Activated CD8-positive, alpha-beta memory T cell treated with anti-CD3 and anti-CD28 coated beads for 36 hours (primary cell): ENCODE measurements around the gene MDM1. TPM values are rescaled to one million over a fixed set of nuclear protein-coding genes. Genes with fewer than 3 reads are reported as not detected.

Source experiments
- CTCF ChIA-PET: fragments of 350-600 bp; sonication (Branson Sonifier 250); formaldehyde crosslinking; loops from one replicate; lab custom pipeline; 2021; ENCODE audit warnings: antibody characterized with exemption; lab: Charles Lee
- POLR2A ChIA-PET: fragments of 350-600 bp; sonication (Branson Sonifier 250); formaldehyde crosslinking; loops from one replicate; lab custom pipeline; 2021; ENCODE audit warnings: antibody characterized with exemption; lab: Charles Lee
- total RNA-seq, 2 experiments: library from RNA; stranded (reverse); gene quantifications; one replicate each; pipeline ENCODE4 v1.2.3, GENCODE V29; 2021

MDM1 gene
- total RNA-seq, 2 experiments from 2014 or later: 21.2 to 22.3 TPM

GRCh38 chr12:68332728-68333630 lies 817 bp upstream of the MDM1 start:
- POLR2A ChIA-PET: interaction anchor here (0.7 kb wide), 2 partner anchors 135 to 271 kb away, joined by 3 read pairs; no protein-coding TSS in a partner anchor
- CTCF ChIA-PET: interaction anchor here (1.3 kb wide), 1 partner anchor 344 kb away, joined by 3 read pairs; no protein-coding TSS in a partner anchor

- POLR2A ChIA-PET: interaction anchor here (0.6 kb wide), 1 partner anchor 364 kb away, joined by 3 read pairs; no protein-coding TSS in a partner anchor
- CTCF ChIA-PET: interaction anchor here (0.9 to 1.9 kb wide), 2 partner anchors 109 to 314 kb away, joined by 3 to 5 read pairs; no protein-coding TSS in a partner anchor
These were observed 678 bp downstream of the MDM1 start for GRCh38 chr12:68331500-68331868.

- CTCF ChIA-PET: no interaction called here
- POLR2A ChIA-PET: no interaction called here
These were observed 4.3 kb downstream of the MDM1 start for GRCh38 chr12:68327896-68328295.

GRCh38 chr12:68326716-68327115 lies 5.4 kb downstream of the MDM1 start:
- ChIA-PET POLR2A (no interaction called here), CTCF (no interaction called here)

GRCh38 chr12:68325966-68326365 lies 6.2 kb downstream of the MDM1 start:
- ChIA-PET CTCF (no interaction called here), POLR2A (no interaction called here)

- CTCF ChIA-PET: interaction anchor here (0.5 to 2.4 kb wide), 2 partner anchors 101 to 284 kb away, joined by 3 to 8 read pairs; no protein-coding TSS in a partner anchor
- POLR2A ChIA-PET: no interaction called here
These were observed 7.6 kb downstream of the MDM1 start for GRCh38 chr12:68324531-68324930.

- CTCF ChIA-PET: interaction anchor here (1.4 to 3.7 kb wide), 2 partner anchors 9 to 98 kb away, joined by 4 to 16 read pairs; no protein-coding TSS in a partner anchor
- POLR2A ChIA-PET: no interaction called here
These were observed 11.0 kb downstream of the MDM1 start for GRCh38 chr12:68321140-68321539.

GRCh38 chr12:68319988-68320623 lies 12.1 kb downstream of the MDM1 start:
- CTCF ChIA-PET: interaction anchor here (1.4 to 3.7 kb wide), 2 partner anchors 10 to 97 kb away, joined by 4 to 16 read pairs; no protein-coding TSS in a partner anchor
- POLR2A ChIA-PET: no interaction called here

GRCh38 chr12:68317047-68317667 lies 15.0 kb downstream of the MDM1 start:
- ChIA-PET POLR2A (no interaction called here), CTCF (interaction anchor here (0.7 to 3.3 kb wide), 6 partner anchors 42 to 104 kb away, joined by 3 to 22 read pairs (median 4); no protein-coding TSS in a partner anchor)

- POLR2A ChIA-PET: no interaction called here
- CTCF ChIA-PET: interaction anchor here (1.2 kb wide), 1 partner anchor 87 kb away, joined by 3 read pairs; no protein-coding TSS in a partner anchor
These were observed 21.8 kb downstream of the MDM1 start for GRCh38 chr12:68310370-68310769.

GRCh38 chr12:68306564-68306963 lies 25.6 kb downstream of the MDM1 start:
- POLR2A ChIA-PET: no interaction called here
- CTCF ChIA-PET: no interaction called here

- POLR2A ChIA-PET: no interaction called here
- CTCF ChIA-PET: no interaction called here
These were observed 26.9 kb downstream of the MDM1 start for GRCh38 chr12:68305278-68305677.

GRCh38 chr12:68304626-68305025 lies 27.5 kb downstream of the MDM1 start:
- POLR2A ChIA-PET: no interaction called here
- CTCF ChIA-PET: no interaction called here

GRCh38 chr12:68303850-68304249 lies 28.3 kb downstream of the MDM1 start:
- ChIA-PET CTCF (no interaction called here), POLR2A (no interaction called here)

GRCh38 chr12:68297929-68298328 lies 34.2 kb downstream of the MDM1 start:
- ChIA-PET POLR2A (no interaction called here), CTCF (no interaction called here)

- ChIA-PET CTCF (no interaction called here), POLR2A (no interaction called here)
These were observed 37.9 kb downstream of the MDM1 start for GRCh38 chr12:68294251-68294650.

GRCh38 chr12:68293347-68293746 lies 38.8 kb downstream of the MDM1 start:
- ChIA-PET CTCF (interaction anchor here (0.6 to 1.1 kb wide), 3 partner anchors 21 to 70 kb away, joined by 3 to 4 read pairs (median 3); no protein-coding TSS in a partner anchor), POLR2A (no interaction called here)

- ChIA-PET CTCF (interaction anchor here (1.1 kb wide), 1 partner anchor 22 kb away, joined by 3 read pairs; no protein-coding TSS in a partner anchor), POLR2A (interaction anchor here (3.2 kb wide), 1 partner anchor 14 kb away, joined by 10 read pairs; no protein-coding TSS in a partner anchor)
These were observed 39.8 kb downstream of the MDM1 start for GRCh38 chr12:68292151-68292943.
